HG02588 (cell line): ENCODE measurements around the gene ACTN1.

Experiments
- ATAC-seq: cut with Tn5 transposase; IDR thresholded peaks from one replicate; pipeline ENCODE4 v1.9.1; 2021; ENCODE audit warnings: mild to moderate bottlenecking, moderate library complexity; ENCODE audit not compliant: unreplicated experiment

ACTN1 gene

DNA sequence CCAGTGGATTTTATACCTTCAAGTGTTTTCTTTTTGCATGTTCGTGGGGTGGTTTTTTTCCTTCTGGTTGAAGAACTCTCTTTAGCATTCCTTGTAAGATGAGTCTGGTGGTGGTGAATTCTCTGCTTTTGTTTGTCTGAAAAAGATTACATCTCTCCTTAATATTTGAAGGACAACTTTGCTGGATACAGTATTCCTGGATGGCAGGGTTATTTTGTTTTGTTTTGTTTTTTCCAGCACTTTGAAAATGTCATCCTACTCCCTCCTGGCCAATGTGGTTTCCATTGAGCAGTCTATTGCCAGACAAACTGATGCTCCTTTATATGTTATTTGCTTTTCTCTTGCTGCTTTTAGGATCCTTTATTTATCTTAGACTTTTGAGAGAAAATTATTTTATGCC is 143.0 kb downstream of the ACTN1 start:
- ATAC-seq, result no peak

DNA sequence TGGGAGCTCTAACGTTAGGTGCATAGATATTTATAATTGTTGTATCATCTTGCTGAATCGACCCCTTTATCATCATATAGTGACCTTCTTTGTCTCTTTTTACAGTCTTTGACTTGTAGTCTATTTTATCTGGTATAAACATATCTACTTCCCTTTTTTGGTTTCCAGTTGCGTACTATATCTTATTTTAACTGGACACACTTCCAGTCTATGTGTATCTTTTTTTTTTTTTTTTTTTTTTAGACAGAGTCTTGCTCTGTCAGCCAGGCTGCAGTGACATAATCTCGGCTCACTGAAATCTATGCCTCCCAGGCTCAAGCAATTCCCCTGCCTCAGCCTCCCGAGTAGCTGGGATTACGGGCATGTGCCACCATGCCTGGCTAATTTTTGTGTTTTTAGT is 144.3 kb downstream of the ACTN1 start:
- no peak for ATAC-seq

GRCh38 chr14:68828698-68829097 is 150.4 kb downstream of the ACTN1 start:
- no peak for ATAC-seq

DNA sequence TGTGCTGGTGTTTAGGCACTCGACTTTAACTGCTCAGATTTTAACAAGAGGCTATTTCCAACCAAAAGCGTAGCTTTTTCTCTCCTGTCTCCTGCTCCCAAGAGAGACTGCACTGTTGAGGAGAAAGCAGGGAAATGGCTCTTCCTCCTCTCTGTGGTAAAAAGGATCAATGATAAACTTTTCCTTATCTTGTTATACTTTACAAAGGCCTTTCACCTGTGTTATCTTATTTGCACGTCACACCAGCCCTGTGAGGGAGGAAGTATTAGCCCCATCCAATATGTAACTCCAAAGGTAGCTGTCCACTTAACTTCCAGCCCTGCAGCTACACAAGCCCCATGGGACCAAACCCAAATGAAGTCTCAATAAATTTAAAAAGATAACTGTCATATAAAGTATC is 153.4 kb downstream of the ACTN1 start:
- ATAC-seq, result no peak

DNA sequence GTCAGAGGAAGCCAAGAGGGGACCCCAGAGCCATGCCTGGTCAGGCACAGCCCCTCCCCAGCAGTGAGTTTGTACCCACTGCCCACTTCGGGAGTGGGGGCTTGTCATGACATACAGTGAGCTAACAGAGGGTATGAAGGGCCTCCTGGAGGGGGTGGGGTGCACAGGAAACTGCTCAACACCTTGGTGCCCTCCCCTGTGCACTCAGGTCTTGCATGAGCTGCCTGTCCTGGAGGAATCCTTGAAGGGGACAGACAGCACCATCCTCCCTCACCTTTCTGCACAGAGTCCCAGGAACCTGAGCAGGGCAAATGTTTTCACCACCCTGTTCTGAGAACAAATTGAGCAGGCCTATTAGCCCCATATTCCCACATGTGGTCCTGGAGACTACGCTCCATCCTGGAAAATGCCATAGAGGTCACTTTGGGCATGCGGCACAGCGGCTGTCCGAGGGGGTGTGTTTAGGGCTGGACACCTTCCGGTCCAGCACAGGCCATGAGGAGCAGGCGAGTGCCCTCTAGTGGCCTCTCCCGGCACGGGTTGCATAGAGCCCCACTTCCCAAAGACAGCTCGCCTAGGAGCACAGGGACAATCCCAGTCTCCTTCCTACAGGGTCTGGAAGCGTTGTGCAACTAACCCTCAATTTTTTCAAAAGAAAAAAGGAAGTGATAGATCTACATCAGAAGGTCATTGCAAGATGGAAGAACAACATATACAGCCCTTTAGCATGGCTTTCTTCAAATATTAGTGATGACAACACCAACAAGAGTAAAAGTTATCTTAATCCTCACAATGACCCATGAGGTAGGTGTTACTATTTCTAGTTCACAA is 154.4 kb downstream of the ACTN1 start:
- no peak for ATAC-seq

GRCh38 chr14:68824207-68824516 is 154.9 kb downstream of the ACTN1 start:
- no peak for ATAC-seq
